Left renal pelvis (tissue), 4 donors: Measurements from ENCODE around the gene LY9. TPM values are rescaled to one million over a fixed set of nuclear protein-coding genes. Genes with fewer than 3 reads are reported as not detected.
A peak's percentile ranks its signal among the peaks of the same experiment; 100 is the strongest.

ENCODE experiments used
- DNase-seq, 4 donors: peaks; one replicate each; pipeline ENCODE4 v3.0.0-alpha.2; 2013; ENCODE audit warnings: low read depth in 4 of 4, low spot score in 3 of 4
- polyA plus RNA-seq, 4 donors: library from polyadenylated mRNA; unstranded; fragments of 120-200 nt; gene quantifications; one replicate each; pipeline ENCODE4 v1.2.1, GENCODE V29; 2013; ENCODE audit not compliant: insufficient read length in 4 of 4

LY9 gene
- polyA plus RNA-seq, 4 donors: 0.17 to 0.49 (median 0.31) TPM; not detected in 1

DNA sequence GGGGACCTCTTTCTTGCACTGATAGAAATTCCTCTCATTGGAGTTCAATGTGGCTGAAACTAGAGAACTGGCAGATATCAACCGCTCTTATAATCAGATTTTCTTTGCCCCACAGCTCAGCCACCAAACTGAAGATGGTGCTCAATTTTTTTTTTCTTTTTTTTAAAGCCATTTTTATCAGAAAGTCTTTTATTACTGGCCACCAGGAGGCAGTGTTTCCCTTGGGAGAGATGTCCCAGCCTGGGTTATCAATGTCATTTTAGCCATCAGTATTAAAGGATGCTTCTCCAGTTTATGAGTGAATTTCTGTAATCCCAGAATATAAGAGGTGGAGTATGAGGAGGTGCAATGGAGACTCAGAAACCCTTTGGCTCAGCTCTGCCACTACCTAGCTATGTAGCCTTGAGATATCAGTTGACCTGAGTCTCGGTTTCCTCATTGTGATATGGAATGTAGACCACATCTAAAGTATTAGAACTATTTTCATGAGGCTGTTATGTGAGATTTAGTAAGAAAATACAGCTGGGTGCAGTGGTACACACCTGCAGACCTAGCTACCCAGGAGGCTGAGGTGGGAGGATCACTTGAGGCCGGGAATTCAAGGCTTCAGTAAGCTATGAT lies 39.1 kb downstream of the LY9 start:
- peak in 2 of 4 donors; percentile 6 to 9 for DNase-seq

DNA sequence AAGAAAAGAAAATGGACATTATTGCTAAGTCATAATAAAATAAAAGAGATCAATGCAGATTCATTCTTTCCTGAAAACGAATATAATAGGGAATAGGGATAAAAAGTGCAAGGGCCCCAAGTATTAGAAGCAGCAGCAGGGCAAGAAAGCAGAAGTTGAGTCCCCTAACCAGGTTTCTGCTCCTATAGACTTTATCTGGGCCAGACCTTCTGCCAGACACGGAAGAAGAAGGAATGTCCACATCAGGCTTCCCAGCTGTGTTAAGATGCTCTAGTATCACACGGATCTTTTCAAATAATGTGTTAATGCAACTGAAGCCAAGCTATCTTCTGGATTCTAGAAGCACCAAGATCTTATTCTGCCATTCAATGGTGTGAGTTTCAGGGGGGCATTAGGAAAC lies 39.8 kb downstream of the LY9 start:
- no peak for DNase-seq

DNA sequence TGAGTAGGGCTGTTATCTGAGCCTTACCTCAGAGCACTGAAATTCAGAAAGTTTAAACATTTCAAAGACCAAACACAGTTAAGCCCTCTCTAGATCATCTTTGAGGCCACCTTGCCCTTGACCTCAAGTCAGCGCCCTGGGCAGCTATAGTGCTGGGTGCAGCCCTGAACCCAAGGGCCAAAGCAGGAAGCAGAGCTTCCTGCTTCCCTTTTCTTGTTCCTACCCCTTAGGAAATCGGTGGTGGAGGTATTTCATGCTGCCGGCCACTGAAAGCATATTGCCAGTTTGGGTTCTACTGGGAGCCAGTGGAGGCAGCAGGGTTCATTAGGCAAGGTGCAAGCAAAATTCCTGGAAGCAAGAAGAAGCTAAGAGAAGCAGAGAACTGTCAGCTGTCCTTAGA lies 40.6 kb downstream of the LY9 start:
- DNase-seq: no peak

DNA sequence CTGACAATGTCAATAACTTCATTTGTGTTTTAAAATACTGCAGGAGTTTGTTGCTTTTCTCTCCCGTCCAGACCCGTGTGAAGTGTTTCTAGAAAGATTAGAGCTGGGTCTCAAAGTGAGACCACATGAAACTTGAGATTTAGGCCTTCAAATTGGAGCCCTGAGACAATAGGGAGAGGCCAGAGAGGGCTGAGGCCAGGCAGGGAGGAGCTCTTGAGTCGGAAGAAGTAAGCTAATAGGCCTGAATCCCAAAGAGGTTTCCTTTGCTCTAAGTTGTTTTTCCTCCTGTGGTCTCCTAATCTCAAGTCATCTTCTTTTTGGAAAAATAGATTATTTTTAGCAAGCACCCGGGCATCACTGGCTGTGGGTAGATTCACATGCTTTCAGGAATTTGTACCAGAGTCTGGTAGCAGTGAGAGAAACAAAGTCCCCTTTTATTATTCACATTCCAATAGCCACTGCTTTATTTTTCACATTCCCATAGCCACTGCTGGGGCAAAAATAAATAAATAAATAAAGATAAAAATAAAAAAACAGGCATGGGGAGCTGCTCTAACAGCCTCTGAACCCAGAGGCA lies 41.1 kb downstream of the LY9 start:
- no peak for DNase-seq

DNA sequence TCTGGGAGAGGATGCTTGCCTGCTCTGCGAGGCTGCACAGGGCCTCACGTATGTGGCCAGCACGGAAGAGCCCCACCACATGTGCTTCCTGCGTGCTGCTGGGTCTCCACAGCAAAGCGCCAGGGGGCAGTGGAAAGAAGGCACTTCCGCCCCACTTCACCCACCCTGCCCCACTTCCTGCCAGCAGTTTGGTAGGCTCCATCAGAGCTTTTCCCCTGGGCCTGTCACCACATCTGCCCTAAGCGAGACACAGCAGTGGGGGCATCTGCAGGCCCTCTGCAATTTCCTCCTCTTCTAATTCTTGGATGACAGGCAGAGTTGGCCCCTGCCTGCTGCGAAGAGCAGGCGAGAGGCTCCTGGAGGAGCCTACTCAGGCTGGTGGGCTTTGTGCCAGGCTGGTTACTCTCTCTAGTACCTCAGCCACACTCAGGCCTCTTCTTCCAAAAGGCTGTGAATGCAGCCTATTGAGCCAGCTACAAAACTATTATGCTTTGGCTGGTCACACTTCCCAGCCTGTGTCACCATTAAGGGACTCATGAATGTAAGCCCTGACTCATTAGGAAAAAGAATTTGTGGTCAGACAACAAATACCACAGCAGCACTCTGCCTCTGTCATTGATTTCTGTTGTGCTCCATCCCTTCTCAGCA lies 41.7 kb downstream of the LY9 start:
- DNase-seq: no peak

DNA sequence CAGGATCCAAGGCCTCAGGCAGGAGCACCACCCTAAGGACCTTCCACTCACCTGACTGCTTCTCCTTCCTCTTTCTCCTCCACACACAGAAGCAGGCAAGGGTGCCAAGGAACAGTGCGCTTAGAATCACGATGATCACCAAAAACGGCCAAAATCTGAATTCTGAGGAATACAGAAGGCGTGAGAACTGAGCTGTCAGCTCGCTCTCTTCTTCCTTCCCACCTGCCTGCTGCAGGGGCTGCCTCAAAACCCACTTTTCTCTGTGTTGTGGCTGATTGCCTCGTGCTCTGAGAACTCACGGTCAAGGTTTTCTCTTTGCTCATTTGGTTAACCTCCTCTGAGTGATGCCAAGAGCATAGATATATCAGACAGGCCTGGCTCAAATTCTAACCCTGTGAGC lies 42.9 kb downstream of the LY9 start:
- DNase-seq: no peak

DNA sequence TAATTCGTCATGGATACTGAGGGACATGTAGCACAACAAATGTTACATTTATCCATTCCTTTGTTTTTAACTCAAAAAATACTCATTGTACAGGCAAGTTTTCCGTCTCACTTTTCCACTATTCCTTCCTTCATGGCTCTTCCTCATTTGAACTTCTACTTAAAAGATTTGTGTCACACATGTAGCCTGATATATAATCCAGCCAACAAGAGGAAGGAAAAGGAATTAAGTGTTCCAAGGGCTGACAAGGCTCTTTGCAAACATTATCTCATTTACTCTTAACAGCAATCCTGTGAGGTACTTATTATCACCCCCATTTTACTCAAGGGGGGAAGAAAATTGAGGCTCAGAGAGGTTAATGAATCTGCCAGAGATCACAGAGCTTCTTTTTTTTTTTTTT lies 43.8 kb downstream of the LY9 start:
- no peak for DNase-seq

DNA sequence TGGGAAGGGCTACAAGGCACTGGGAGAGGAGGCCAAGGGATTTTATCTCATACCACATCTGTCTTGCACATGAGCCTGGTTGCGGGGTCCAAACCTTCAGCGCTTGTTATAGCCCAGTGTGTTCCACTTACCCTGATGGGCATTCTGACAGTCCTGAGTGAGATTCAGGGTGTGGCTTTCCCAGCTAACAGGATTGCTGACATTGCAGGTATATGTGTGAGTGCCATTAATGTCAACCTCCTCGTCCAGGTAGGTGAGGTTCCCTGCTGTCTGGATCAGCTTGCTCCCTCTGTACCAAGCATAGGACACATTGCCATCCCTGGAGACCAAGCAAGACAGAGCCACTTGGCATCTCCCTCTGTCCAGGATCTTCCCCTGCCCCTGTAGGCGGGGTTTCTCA lies 45.1 kb downstream of the LY9 start:
- DNase-seq: no peak

DNA sequence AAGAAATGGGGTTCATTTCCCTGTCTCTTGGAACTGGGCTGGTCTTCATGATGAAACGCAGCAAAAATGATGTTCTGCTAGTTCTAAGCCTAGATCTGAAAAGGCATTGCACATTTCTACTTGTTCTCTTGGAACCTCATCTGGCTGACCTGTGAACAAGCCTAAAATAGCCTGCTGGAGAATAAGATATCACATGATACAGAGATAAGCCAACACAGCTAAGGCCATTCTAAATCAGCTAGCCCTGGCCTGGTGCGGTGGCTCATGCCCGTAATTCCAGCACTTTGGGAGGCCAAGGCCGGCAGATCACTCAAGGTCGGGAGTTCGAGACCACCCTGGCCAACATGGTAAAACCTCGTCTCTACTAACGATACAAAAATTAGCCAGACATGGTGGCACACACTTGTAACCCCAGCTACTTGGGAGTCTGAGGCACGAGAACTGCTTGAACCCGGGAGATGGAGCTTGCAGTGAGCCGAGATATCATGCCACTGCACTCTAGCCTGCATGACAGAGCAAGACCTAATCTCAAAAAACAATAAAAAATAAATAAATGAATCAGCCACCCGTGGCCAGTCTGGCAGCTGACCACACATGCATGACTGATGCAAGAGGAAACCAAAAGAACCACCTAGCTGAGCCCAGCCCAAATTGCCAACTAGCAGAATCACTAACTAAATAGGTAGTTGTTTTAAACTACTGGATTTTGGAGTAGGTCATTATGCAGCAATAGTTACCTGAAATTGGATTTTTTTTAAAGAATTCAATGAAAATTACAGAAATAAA lies 48.7 kb downstream of the LY9 start:
- DNase-seq: no peak

DNA sequence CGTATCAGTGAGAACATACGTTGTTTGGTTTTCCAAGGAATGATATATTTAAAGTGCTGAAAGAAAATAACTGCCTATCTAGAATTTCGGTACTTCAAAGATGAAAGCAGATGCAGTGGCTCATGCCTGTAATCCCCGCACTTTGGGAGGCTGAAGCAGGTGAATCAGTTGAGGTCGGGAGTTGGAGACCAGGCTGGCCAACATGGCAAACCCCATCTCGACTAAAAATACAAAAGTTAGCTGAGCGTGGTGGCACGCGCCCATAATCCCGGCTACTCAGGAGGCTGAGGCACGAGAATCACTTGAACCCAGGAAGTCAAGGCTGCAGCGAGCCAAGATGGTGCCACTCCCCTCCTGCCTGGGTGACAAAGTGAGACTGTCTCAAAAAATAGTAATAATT lies 50.3 kb downstream of the LY9 start:
- no peak for DNase-seq

DNA sequence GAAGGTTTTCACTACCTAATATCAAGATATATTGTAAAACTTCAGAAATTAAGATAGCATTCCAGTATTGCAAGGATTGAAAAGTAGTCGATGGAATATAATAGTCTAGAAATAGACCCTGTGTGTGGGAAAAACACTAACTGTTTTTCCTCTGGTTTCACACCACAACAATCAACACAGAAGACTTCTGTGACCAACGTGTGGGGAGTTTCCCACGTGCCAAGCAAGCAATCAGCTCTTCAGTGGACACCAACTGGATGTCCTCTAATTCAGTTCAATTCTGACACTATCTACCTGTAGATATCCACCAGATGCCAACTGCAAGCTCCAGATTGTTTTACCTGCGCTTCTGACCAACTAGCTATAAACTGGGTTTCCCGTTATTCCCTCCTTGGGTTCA lies 54.6 kb downstream of the LY9 start:
- no peak for DNase-seq

DNA sequence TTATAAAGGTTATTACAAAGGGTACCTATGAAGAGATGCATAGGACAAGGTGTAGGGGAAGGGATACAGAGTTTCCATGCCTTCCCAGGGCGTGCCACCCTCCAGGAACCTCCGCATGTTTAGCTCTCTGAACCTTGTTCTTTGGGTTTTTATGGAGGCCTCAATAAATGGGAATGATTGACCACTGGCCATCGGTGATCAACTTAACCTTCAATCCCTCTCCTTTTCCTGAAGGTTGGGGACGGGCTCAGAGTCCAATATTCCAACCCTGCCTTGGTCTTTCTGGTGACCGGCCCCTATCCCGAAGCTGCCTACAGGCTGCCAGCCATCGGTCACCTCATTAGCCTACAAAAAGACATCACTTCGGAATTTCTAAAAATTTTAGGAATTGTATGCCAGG lies 55.0 kb downstream of the LY9 start:
- no peak for DNase-seq

DNA sequence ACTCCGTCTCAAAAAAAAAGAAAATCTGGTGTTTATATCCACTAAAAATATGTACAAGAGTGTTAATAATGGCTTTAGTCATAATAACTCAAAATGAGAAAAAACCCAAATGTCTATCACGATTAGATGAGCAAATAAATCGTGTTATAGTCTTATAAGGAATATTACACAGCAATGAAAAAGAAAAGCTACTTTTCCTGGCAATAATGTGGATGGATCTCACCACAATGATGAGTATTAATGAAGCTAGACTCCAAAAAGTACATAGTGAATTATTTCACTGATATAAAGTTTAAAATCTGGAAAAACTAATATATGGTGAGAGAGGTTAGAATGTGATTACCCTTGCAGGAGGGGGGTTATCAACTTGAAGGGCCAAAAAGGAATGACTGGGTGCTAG lies 57.0 kb downstream of the LY9 start:
- DNase-seq: no peak

DNA sequence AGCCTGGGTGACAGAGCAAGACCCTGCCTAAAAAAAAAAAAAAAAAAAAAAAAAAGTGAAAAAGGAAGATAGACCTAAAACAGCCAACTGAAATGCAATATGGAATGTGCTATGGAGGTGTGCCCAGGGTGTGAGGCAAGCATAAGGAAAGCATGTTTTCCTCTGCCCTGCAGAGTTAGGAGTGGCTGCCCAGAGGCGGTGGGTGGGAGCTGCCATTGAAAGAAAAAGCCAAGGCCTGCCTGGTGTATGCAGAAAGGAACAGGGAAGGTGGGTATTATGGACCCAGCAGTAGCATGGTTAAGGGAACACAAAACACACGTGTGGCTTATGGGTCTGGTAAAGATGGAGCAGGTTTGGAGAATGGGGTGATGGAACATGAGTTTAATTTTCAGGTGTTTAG lies 57.8 kb downstream of the LY9 start:
- DNase-seq: no peak

DNA sequence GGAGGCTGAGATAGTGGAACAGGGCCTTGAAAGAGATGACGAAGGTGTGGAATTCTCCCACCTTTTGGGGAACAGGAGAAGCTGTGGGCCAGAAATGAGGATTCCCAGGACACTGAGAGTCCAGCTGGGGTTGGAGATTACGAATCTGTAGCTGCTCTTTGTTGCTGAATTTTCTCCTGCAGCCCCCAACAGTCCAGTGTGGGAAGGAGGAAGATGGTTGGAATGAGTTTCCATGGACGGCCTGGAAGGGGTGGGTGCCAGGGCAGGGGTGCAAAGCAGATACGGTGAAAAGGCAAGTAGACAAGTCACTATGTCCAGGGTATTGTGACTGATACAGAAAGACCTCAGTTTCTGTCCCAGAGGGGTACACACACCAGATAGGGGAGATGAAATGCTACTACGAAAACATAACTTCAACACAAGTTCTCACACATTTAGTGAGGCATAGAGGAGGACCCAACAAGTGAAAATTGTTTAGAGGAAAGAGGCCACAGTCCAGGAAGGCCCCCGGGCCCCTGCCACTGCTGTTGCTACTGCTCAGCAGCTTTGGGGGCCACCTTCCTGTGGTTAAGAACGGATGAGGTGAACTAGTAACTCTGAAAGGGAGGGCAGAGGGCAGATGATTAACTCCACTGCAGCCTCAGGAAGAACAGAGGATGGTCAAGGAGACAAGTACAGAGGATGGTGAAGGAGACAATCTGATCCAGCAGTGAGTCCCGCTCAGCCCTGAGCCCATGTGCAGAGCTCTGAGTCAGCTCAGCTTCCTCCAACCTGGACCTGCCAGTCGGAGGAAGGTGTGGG lies 59.4 kb downstream of the LY9 start:
- DNase-seq: no peak

DNA sequence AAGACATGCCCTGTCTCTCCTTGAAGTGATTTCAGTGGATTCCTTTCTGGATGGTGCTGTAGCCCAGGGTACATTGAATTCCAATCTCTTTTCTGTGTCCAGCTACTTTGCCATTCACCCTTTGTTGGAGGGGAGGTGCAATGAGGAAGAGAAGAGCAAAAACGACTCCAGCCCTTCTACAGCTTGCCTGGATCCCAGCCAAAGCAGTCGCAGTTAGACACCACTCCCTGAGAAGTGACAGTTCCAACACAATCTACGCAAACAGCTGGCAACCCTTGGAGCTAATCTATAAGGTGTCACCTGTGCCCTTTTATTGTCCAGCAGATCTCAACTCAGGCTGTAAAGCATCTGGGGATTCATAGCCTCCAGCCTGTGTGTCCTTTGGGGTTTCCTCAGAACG lies 62.1 kb downstream of the LY9 start:
- no peak for DNase-seq

DNA sequence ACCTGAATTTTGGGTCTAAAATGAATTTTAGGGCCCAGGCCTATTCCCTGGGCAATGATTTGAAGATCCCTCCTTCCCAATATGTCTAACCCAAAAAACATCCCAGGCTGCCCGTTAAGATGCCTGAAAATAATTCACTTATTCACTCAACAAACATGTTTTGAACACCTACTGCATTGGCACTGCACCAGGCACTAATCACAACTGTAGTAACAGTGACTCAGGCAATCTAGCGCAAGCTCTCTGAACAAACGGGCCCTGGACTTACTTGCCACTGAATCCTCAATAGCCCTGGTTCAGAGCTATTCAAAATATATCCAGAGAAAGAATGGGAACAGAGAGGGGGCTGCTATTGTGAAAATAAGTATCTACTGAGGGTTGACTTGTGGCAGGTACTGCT lies 62.5 kb downstream of the LY9 start:
- no peak for DNase-seq

DNA sequence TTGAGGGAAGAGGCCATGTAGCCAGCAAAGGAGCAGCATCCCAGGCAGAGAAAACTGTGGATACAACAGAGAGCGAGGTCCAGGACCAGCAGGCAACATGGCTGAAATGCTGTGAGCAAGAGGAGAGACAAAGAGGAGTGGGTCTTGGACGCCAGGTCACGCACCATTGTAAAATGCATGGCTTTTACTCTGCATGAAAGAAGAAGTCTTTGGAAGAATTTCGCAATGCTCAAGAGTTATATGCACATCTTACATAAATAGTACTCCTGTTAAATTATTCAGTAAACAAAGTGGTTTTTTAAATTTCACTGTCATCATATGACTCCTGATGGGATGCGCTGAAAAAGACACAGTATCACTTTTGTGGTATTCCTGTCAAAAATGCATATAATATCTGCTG lies 63.2 kb downstream of the LY9 start:
- DNase-seq: no peak

DNA sequence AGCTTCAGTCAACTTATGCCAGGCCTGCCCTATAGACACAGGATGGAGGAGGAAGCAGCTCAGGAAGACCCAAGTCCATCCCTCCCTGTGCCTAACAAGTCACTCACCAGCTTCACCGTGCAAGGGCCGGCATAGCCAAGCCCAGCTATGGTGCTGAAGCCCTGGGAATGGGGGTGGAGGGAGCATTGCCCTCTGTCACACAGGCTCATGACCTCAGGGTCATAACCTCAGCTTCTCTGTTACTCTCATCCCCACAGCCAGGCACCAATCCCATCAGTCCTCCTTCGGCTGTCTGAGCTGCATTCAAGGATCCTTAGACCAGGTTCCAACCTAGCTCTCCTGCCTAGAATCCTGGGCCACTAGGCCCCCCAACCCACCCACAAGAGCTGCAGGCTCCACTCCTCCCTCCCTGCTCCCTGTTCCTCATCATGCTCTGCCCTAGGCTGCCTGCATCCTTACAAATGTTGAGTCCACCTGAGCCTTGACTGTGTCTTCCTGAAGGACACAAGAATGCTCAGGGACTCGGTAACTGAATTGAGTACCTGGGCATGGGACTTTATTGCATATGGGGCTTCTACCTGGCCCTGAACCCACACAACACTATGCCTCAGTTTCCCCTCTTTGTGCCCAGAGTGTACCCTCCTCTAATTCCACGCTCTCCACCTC lies 65.0 kb downstream of the LY9 start:
- no peak for DNase-seq
